ENCODE measurements around the gene KRT2.

The KRT2 gene

GRCh38 chr12:52684431-52684830 is 32.4 kb upstream of the KRT2 start:
- Histone ChIP-seq H3K4me3 (ENCODE audit: insufficient read length, low read depth) (no peak overlapping the region), H3K9me3 (ENCODE audit: insufficient read depth, low read length) (no peaks in the 10 kb centered on the region), H3K9ac (ENCODE audit: insufficient read length, low read depth) (no peak overlapping the region), H3K4me1 (ENCODE audit: insufficient read depth, insufficient read length) (no peaks in the 10 kb centered on the region), H3K36me3 (ENCODE audit: insufficient read depth, insufficient read length, low read length) (no peaks in the 10 kb centered on the region), H3K27me3 (ENCODE audit: insufficient read depth, insufficient read length) (peaks cover 21% of the 10 kb centered on the region)
- no peak for DNase-seq (ENCODE audit: low read depth, low spot score)
- TF ChIP-seq ZNF274 (IDR thresholded peaks at IDR 0.05; ENCODE audit: low read depth, low read length): no peak
- TF ChIP-seq SUZ12 (IDR thresholded peaks at IDR 0.05; ENCODE audit: extremely low read depth, insufficient read depth, insufficient read length): no peak
- TF ChIP-seq YY1 (IDR thresholded peaks at IDR 0.05; ENCODE audit: insufficient read depth, insufficient read length): no peak

GRCh38 chr12:52683575-52684300 is 31.7 kb upstream of the KRT2 start:
- H3K9me3 ChIP-seq (ENCODE audit: insufficient read depth, low read length): no peaks in the 10 kb centered on the region
- no peak for DNase-seq (ENCODE audit: low read depth, low spot score)
- no peak overlapping the region for H3K9ac ChIP-seq (ENCODE audit: insufficient read length, low read depth)
- H3K4me3 ChIP-seq (ENCODE audit: insufficient read length, low read depth): no peak overlapping the region
- peaks cover 15% of the 10 kb centered on the region for H3K27me3 ChIP-seq (ENCODE audit: insufficient read depth, insufficient read length)
- TF ChIP-seq YY1 (IDR thresholded peaks at IDR 0.05; ENCODE audit: insufficient read depth, insufficient read length) (no peak), SUZ12 (IDR thresholded peaks at IDR 0.05; ENCODE audit: extremely low read depth, insufficient read depth, insufficient read length) (no peak), ZNF274 (IDR thresholded peaks at IDR 0.05; ENCODE audit: low read depth, low read length) (no peak)
- no peaks in the 10 kb centered on the region for H3K36me3 ChIP-seq (ENCODE audit: insufficient read depth, insufficient read length, low read length)
- H3K4me1 ChIP-seq (ENCODE audit: insufficient read depth, insufficient read length): no peaks in the 10 kb centered on the region

GRCh38 chr12:52682938-52683574 is 31.0 kb upstream of the KRT2 start:
- Histone ChIP-seq H3K27me3 (ENCODE audit: insufficient read depth, insufficient read length) (peaks cover 10% of the 10 kb centered on the region), H3K36me3 (ENCODE audit: insufficient read depth, insufficient read length, low read length) (no peaks in the 10 kb centered on the region), H3K9ac (ENCODE audit: insufficient read length, low read depth) (no peak overlapping the region), H3K4me1 (ENCODE audit: insufficient read depth, insufficient read length) (no peaks in the 10 kb centered on the region), H3K9me3 (ENCODE audit: insufficient read depth, low read length) (no peaks in the 10 kb centered on the region), H3K4me3 (ENCODE audit: insufficient read length, low read depth) (no peak overlapping the region)
- TF ChIP-seq SUZ12 (IDR thresholded peaks at IDR 0.05; ENCODE audit: extremely low read depth, insufficient read depth, insufficient read length) (no peak), ZNF274 (IDR thresholded peaks at IDR 0.05; ENCODE audit: low read depth, low read length) (no peak), YY1 (IDR thresholded peaks at IDR 0.05; ENCODE audit: insufficient read depth, insufficient read length) (no peak)
- no peak for DNase-seq (ENCODE audit: low read depth, low spot score)

GRCh38 chr12:52682381-52682660 is 30.3 kb upstream of the KRT2 start:
- Histone ChIP-seq H3K9me3 (ENCODE audit: insufficient read depth, low read length) (no peaks in the 10 kb centered on the region), H3K4me1 (ENCODE audit: insufficient read depth, insufficient read length) (no peaks in the 10 kb centered on the region), H3K36me3 (ENCODE audit: insufficient read depth, insufficient read length, low read length) (no peaks in the 10 kb centered on the region), H3K9ac (ENCODE audit: insufficient read length, low read depth) (no peak overlapping the region), H3K27me3 (ENCODE audit: insufficient read depth, insufficient read length) (peaks cover 10% of the 10 kb centered on the region), H3K4me3 (ENCODE audit: insufficient read length, low read depth) (no peak overlapping the region)
- TF ChIP-seq YY1 (IDR thresholded peaks at IDR 0.05; ENCODE audit: insufficient read depth, insufficient read length) (no peak), ZNF274 (IDR thresholded peaks at IDR 0.05; ENCODE audit: low read depth, low read length) (no peak), SUZ12 (IDR thresholded peaks at IDR 0.05; ENCODE audit: extremely low read depth, insufficient read depth, insufficient read length) (no peak)
- no peak for DNase-seq (ENCODE audit: low read depth, low spot score)

- no peaks in the 10 kb centered on the region for H3K9me3 ChIP-seq (ENCODE audit: insufficient read depth, low read length)
- H3K36me3 ChIP-seq (ENCODE audit: insufficient read depth, insufficient read length, low read length): no peaks in the 10 kb centered on the region
- H3K9ac ChIP-seq (ENCODE audit: insufficient read length, low read depth): no peak overlapping the region
- peaks cover 12% of the 10 kb centered on the region for H3K27me3 ChIP-seq (ENCODE audit: insufficient read depth, insufficient read length)
- H3K4me3 ChIP-seq (ENCODE audit: insufficient read length, low read depth): no peak overlapping the region
- no peaks in the 10 kb centered on the region for H3K4me1 ChIP-seq (ENCODE audit: insufficient read depth, insufficient read length)
- TF ChIP-seq YY1 (IDR thresholded peaks at IDR 0.05; ENCODE audit: insufficient read depth, insufficient read length) (no peak), ZNF274 (IDR thresholded peaks at IDR 0.05; ENCODE audit: low read depth, low read length) (no peak)
- no peak for DNase-seq (ENCODE audit: low read depth, low spot score)
Observed at GRCh38 chr12:52681526-52682380, 29.7 kb upstream of the KRT2 start.

GRCh38 chr12:52680363-52680762 is 28.4 kb upstream of the KRT2 start, which contains the start of gene KRT1:
Gene KRT1, minus strand, starts transcription at chr12:52680407. Its CDS starts 59 bp downstream, at chr12:52680348.
- no peaks in the 10 kb centered on the region for H3K36me3 ChIP-seq (ENCODE audit: insufficient read depth, insufficient read length, low read length)
- no peak for DNase-seq (ENCODE audit: low read depth, low spot score)
- no peaks in the 10 kb centered on the region for H3K4me1 ChIP-seq (ENCODE audit: insufficient read depth, insufficient read length)
- H3K27me3 ChIP-seq (ENCODE audit: insufficient read depth, insufficient read length): peaks cover 6% of the 10 kb centered on the region
- H3K9me3 ChIP-seq (ENCODE audit: insufficient read depth, low read length): no peaks in the 10 kb centered on the region
- no peak within 1 kb of the TSS for H3K9ac ChIP-seq (ENCODE audit: insufficient read length, low read depth)
- H3K4me3 ChIP-seq (ENCODE audit: insufficient read length, low read depth): no peak within 1 kb of the TSS
- TF ChIP-seq SUZ12 (IDR thresholded peaks at IDR 0.05; ENCODE audit: extremely low read depth, insufficient read depth, insufficient read length) (no peak), YY1 (IDR thresholded peaks at IDR 0.05; ENCODE audit: insufficient read depth, insufficient read length) (no peak), ZNF274 (IDR thresholded peaks at IDR 0.05; ENCODE audit: low read depth, low read length) (no peak)

GRCh38 chr12:52679875-52680274 is 27.9 kb upstream of the KRT2 start:
- Histone ChIP-seq H3K4me3 (ENCODE audit: insufficient read length, low read depth) (no peak overlapping the region), H3K9me3 (ENCODE audit: insufficient read depth, low read length) (no peaks in the 10 kb centered on the region), H3K9ac (ENCODE audit: insufficient read length, low read depth) (no peak overlapping the region), H3K36me3 (ENCODE audit: insufficient read depth, insufficient read length, low read length) (no peaks in the 10 kb centered on the region), H3K27me3 (ENCODE audit: insufficient read depth, insufficient read length) (peaks cover 6% of the 10 kb centered on the region), H3K4me1 (ENCODE audit: insufficient read depth, insufficient read length) (no peaks in the 10 kb centered on the region)
- TF ChIP-seq ZNF274 (IDR thresholded peaks at IDR 0.05; ENCODE audit: low read depth, low read length): no peak
- no peak for TF ChIP-seq SUZ12 (IDR thresholded peaks at IDR 0.05; ENCODE audit: extremely low read depth, insufficient read depth, insufficient read length)
- TF ChIP-seq YY1 (IDR thresholded peaks at IDR 0.05; ENCODE audit: insufficient read depth, insufficient read length): no peak
- no peak for DNase-seq (ENCODE audit: low read depth, low spot score)
